GM21423 (cell line): ENCODE data around the gene AOC1.

Experiments used
- ATAC-seq: cut with Tn5 transposase; IDR thresholded peaks from one replicate; pipeline ENCODE4 v1.9.1; 2021; ENCODE audit warnings: mild to moderate bottlenecking, moderate library complexity; ENCODE audit not compliant: unreplicated experiment

AOC1 gene

DNA sequence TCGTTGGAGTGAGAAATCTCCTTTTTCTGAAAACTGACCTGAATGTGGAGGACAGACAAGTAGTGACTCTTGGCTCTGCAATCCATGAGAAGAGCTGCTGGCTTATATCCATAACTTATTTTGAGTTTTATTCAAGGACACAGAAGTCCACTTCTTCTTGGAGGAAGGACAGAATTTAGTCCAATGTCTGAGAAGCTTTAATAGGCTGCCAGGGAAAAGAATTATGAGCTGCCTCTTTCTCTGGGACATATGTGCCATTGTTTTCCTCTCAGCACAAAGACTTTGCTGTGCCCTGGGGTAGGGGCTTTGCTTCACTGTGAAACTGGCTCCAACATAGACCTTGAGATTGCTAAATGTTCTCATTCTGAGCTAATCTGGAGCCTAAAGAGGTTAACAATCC is 20.5 kb upstream of the AOC1 start:
- ATAC-seq = no peak

DNA sequence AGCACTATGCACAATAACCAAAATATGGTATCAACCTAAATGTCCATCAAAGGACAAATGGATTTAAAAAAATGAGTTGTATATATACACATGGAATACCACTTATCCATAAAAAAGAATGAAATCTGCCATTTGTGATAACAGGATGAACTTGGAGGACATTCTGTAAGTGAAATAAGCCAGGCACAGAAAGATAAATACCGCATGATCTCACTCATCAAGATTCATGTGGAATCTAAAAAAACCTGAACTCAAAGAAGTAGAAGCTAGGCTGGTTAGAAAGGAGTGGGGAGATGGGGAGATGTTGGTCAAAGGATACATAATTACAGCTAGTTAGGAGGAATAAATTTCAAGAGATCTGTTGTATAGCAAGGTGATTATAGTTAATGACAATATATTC is 17.3 kb upstream of the AOC1 start:
- no peak for ATAC-seq

DNA sequence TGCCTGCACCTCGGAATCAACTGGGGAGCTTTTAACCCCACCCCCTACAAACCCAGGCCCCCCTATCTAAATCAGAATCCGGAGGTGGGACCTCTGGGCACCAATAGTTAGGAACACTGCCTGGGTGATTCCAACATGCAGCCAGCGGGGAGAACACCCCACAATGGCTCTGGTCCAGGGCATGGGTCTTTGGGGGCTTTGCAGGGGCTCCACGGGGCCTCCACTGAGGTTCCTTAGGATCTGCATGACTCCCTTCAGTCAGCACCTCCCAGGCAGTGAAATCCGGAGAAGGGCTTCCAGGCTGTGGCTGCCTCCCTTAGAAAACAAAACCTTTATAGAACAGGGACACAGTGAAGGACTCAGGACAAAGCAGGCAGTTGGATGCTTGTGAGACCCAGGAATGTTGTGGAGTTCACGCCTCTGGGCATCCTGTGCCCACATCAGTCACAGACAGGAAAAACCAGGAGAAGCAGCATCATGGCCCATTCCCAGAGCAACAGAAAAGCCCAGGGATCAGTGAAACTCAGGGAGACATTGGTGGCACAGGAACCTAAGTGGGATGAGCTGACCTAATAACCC is 16.5 kb upstream of the AOC1 start:
- ATAC-seq = no peak

DNA sequence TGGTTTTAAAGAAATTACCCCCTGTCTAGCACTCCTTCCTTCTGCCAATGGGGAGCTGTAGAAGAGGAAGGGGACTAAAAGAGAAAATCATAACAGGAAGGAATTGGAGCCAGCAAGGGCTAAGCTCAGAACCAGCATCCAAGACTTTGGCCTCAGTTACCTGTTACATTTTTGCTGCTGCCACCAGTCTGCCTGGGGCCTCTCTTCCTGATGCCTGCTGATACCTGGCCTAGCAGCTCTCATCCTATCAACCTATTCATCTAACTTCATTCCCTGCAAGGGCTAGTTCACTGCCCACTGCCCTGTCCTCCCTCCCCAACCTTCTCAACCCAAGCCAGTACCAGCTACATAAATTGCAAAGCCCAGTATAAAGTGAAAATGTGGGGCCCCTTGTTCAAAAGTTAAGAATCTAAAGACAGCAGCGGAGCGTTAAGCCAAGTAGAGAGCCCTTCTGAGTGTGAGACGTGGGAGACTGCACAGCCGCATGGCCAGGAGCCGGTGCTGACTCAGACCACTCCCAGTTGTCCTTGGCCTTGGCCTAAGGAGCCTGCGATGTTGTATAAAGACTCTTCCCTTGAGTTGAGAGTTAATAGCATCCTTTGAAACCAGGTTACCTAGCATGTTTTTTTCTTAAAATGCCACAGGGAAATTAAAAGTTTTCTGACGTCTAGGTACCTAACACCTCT is 13.2 kb upstream of the AOC1 start:
- ATAC-seq = no peak

DNA sequence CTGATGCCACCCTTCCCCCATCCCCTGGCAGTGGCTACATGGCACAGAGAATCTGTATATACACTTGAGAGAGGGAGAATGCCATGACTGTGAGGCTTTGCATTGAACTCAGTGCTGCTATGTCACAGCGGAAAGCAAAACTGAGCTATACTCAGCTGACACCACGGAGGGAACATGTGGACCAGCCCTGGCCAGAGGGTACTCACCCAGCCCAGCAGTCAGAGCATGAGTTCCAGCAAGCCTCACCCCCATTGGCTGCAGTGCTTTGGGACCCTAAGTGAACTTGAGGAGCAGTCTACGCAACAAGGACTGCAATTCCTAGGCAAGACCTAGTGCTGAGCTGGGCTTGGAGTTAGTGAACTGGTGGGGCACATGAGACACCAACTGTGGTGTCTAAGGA is 10.3 kb upstream of the AOC1 start:
- no peak for ATAC-seq

DNA sequence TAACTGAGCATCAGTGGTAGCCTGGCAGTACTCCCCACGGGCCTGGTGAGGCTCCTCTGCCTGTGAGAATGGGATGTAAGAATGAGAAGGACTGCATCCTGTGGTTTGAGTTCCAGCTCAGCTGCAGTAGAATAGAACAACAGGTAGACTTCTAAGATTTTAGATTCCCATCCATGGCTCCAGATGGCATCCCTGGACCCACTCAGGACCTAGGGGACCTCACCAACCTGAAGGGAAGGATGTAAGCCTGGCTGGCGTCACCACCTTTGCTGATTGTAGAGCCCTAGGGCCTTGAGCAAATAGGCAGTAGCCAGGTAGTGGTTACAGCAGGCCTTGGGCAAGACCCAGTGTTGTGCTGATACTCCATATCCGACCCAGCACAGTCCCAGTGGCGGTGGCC is 9.6 kb upstream of the AOC1 start:
- no peak for ATAC-seq

DNA sequence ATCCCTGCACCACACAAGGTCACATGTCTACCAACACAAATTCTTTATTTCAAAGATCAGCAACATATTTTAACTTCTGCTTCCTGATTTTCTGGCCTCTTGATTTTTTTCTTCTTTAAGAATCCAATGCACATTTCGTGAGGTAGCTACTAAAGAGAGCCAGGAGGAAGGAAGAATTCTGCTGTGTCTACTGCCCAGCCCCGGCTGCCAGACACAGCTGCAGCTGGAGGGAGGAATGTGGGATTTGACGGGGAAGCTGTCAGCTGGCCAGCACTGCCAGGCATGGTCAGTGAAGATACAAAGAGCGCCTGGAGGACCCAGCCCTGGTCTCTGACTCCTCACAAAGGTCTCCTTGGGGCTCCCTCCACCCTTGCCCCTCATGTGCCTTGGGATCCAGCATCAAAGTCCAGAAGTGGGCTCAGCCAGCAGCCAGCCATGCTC is 6.9 kb upstream of the AOC1 start:
- ATAC-seq = no peak

DNA sequence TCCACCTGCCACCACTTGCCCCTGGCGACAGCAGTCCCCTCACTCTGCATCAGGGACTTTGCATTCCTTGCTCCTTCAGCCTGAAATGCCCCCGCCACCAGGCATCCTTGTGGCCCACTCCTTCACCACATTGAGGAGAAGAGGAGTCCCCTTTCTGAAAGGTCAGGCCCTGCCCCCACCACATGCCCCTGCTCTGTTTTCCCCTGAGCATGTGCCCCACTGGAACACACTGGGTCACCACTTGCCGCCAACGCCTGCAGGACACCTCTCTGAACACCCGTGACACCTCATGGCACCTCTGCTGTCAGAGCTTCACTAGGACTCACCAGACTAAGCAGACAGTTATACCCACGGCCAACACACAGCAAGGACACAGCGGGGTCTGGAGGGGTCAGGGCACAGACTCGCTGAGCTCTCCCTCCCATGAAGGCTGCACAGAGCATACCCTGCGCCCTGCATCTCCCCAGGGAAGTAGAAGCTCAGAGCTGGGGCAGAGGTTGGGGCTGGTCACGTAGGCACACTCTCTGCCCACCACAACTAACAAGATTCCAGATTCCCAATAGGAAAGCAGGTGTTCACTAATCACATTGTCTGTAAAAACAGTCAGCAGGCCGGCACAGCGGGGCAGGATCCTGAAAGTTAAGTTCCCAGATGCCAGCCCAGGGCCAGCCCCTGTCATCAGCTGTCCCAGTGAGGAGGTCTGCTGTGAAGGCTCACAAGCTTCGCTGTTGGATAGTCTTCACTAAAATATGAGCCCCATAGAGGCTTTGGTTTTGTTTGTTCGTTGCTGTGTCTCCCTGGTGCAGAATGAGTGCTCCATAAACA is 5.8 kb upstream of the AOC1 start:
- ATAC-seq = no peak

DNA sequence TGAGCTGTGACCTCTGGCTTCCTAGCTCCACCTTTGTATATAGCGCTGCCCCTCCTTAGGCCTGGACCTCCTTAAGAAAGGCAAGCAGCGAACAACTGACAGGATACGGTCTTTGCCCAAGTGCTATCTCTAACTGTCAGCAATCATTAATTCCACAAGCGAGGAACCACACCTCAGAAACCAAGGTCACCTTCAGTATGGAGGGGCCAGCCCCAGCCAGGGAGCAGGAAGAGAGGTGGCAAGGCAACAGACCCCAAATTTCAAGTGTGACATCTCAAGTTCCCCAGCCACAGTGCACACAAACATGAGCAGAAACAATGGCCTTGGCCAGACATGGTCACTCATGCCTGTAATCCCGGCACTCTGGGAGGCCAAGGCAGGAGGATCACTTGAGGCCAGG is 4.8 kb upstream of the AOC1 start:
- ATAC-seq = no peak

DNA sequence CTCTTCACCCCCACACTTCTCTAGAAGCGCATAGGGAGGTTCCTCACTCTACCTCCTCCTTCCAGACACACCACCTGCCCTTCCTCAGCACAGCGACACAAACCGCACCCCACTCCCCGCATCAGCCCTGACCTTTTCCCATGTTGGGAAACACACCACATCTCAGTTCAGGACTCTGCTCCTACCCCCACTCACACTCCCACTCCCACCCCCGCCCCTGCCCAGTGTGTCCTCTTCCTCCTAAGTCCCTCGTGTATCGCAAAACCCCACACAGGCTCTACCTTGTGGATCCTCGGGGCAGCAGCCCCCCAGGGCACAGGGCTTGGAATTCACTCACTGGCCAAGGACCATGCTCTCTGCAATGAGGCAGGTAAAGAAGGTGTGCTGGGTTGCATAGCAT is 4.2 kb upstream of the AOC1 start:
- no peak for ATAC-seq

DNA sequence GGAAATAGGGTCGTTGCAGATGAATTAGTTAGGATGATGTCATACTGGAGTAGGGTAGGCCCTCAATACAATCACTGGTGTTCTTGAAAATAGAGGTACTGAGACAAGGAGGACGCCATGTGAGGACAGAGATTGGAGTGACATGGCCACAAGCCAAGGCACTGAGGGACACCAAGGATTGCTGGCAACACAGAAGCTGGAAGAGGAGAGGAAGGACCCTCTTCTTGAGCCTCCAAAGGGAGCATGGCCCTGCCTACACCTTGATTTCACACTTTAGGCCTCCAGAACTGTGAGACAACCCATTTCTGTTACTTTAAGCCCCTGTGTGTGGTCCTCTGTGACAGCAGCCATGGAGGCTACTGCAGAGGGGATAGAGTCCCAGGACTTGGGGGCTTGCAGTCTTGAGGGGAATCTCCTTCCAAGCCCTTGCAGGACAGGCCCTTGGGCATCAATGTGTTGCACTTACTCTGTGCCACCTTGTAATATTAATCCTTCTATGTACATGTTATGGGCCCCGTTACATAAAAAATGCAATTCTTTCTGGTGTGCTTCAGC is 3.7 kb upstream of the AOC1 start:
- no peak for ATAC-seq

DNA sequence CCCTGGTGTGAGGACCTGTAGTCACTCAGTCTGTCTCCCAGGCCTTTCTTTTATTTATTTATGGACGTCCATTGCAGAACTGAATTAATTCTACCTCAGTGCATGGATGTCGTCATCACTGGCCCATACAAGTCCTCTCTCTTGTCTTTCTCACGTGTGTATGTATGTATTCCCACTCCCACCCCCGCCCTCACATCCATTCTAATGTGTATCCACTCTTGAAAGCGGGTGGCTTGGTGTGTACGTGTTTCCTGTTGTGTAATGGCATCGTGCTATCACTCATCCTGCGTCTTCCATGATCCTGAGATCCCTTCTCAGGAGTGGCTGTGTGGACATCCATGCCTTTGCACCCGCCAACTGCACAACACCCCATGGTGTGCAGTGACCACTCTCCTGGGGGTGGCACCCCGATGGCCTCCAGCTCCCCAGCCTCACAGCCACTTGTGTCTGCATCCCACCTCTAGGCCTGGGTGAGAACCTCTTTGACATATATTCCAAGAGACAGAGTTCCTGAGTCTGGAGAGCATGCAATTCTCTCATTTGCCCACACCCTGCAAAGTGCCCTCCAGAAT is 3.0 kb upstream of the AOC1 start:
- ATAC-seq = no peak

DNA sequence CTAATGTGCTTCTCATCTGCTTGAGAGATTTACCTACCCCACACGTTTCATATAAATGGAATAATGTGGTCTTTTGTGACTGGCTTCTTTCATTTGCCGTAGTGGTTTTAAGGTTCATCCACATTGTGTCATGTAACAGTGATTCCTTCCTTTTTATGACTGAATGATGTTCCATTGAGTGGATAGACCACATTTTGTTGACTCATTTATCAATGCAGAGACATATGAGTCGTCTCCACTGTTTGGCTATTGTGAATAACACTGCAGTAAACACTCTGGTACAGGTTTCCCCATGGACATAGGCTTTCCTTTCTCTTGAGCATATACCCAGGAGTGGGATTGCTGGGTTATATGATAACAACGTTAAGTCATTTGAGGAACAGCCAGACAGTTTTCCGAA is 2.0 kb upstream of the AOC1 start:
- no peak for ATAC-seq

DNA sequence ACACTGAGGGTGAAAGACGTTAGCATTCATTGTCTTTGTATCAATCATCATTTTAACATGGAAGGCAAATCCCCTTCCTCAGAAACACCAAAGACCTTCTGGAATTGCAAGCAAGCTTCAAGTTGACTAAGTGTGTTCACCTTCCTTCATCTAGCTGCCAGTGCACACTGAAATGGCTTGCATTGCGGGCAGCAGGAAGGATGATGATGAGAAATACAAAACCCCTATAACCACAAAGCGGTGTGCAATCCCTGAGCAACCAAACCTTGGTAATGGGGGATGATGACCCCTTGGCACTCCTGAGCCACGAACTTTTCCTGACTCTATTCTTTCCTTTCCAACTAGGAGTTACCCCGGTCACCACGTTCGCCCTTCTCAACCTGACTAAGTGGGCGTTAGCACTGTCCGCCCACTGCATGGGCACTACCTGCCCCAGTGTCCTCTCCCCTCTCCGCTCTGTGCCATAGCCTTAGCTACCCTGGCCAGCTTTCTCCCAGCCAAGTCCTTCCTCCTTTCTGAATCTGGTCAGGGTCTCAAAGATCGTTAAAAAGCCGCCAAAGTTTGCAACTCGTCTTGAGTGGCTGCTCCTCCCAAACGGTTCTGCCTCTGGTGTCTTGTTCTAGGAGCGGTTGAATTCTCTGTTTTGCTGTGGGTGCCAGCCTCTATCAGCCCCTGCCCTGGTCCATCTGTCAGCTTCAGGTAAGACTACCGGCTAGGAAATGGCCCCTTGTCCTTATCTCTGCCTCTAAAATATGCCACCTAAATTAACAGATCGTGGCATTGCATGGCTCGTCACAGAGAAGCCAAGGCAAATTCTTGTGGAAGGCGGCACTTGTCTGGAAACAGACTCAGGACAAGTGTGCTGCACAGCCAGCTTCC is 586 bp upstream of the AOC1 start:
- no peak for ATAC-seq

DNA sequence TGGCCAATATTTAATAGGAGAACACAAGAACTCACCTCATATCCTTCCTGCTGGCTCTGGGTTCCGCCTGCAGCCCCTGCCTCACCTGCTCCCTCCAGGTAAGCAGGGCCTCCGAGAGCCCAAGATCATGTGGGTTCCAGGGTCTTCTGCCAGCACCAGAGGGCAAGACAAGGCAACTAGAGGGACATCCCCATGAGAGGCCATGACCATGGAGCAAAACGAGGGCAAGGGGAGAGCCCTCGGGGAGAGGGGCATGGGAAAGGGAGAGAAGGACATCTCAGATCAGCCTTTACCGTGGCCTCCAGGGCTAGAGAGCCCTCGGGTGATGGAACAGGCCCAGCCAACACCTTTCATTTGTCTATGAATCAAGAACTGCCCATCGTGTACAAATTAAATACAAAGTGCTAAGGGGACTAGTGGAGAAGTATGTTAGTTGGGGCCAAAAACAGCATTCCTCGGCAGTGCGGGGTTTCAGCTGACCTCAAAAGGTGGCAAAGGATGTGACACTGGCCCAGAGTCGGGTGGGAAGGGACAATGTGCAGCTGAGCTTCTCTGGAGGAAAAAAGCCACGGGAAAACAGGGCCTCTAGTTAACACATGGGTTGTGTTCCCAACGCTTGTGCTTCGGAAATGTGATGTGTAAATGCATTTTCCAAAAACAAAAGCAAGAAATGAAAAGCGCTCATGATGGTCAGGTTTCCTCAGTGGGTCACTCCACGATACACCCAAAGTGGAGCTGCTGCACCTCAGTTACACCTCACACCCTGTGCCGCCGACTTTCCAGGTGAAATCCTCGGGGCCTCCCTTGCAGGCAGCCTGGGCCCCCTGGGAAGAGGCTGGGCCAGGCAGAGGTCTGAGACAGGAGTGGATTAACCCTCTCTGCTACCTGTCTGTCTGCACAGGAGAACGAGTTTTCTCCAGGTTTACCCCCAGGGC is 2.0 kb downstream of the AOC1 start:
- ATAC-seq = no peak

DNA sequence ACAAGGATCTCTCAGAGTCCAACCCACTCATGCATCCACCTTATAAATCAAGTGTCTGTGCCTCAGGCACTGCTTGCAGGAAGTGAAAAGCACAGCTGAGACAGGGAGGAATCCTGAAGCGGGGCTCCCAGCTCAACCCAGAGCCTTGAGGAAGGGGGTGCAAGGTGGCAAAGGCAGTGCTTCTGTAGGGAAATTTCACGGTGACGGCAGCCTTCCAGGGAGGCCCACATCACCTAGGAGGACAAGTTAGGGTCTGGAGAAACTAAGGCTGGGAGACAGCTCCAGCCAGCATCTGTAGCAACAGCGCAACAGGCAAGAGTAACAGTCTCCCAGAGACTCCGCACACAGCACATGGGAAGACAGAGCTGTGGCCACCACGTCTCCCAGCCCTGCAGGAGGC is 2.7 kb downstream of the AOC1 start:
- no peak for ATAC-seq

DNA sequence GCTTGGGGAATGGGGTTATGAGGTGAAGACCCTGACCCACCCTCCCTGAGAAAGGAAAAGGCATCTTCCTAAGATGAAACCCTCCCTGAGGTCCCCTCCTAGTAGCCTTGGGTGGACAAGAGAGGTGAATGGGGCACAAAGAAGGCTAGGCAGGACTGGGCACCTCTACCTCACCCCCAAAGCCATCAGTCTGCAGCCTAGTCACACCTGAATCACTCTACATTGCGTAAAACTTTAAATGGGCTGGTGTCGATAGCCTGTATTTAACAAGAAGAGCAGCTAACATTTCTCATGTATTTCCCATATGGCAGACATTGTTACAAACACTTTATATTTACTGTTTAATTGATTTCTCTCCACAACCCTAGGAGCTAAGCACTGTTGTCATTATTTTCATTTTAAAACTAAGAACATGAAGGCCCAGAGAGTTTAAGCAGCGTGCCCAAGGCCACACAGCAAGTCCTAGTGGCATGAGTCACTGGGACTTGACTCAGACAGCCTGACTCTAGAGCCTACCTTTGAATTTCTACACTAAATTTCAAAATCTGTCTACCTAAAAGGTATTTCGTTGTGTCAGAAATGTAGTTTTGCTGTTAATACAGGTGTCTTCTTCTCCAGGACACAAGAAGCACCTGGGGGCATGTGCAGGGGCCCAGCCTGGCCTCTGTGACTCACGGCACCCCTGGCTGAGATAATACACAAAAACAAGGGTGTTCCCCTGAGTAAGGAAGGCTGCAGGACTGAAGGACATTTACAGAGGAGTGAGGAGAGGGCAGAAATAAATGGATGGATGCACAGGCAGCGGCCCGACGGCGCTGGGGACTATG is 3.4 kb downstream of the AOC1 start:
- no peak for ATAC-seq
